DMS79 treated with DMSO at 0.1 percent for 48 hours (cell line): ENCODE data around the gene CYP2B6.
"Not testable (repeated sequence)": the region's sequence is repeated elsewhere in the genome, so short reads cannot be mapped to it uniquely, and the experiment has no call there.

Experiments
- DNase-seq: peaks from one replicate; lab custom pipeline; 2025; lab: John Stamatoyannopoulos, UW

The CYP2B6 gene

GRCh38 chr19:40990972-40991381 lies at the start of gene CYP2B6:
TSS of gene CYP2B6 (plus strand) at chr19:40991282. CDS start at chr19:40991306, 24 bp downstream.
- DNase-seq, result no peak

DNA sequence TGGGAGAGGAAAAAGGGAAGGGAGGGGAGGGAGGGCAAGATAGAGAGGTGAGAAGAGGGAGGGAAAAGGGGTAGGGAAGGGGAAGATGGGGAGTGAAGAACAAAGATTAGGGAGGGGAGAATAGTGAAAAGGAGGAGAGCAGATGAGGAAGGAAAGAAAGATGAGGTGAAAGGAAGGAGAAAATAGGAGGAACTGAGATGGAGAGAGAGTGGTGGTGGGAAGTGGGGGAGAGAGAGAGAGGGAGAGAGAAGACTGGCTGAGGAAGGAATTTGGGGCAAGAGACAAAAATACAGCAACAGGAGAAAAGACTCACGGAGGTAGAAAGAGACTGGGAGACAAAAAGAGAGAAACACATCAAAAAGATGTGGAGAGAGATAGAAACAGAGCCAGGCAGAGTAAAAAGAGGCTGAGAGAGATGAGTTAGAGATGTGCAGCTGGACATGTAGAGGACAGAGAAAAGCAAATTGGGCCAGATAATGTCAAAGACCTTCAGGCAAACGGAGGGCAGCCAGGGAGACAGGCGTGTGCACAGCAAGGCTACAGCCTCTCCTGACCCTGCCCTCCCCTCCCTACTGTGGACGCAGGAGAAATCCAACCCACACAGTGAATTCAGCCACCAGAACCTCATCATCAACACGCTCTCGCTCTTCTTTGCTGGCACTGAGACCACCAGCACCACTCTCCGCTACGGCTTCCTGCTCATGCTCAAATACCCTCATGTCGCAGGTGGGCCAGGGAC lies 49.4 kb upstream of the CYP2B6 start:
- DNase-seq, result no peak

GRCh38 chr19:40945645-40946044 lies 45.4 kb upstream of the CYP2B6 start:
- no peak for DNase-seq

DNA sequence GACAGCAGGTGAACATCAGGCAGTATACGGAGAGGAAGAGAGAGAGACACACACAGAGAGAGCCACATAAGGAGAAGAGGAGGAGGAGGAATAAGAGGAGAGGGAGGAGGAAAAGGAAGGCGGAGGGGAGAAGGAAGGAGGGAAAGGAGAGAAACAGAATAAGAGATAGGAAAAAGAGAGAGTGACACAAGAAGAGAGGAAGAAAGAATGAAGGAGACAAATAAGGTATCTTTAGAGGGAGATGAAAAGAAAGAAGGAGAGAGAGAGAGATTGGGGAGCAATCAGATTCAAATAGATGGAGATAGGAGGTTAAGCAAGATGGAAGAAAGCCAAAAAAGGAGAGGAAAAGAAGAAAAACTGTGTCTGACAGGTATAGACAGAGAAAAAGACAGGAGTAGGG lies 44.0 kb upstream of the CYP2B6 start:
- DNase-seq, result no peak

GRCh38 chr19:40947573-40947972 lies 43.5 kb upstream of the CYP2B6 start:
- no peak for DNase-seq

- no peak for DNase-seq
Observed at GRCh38 chr19:40948580-40949299, 42.3 kb upstream of the CYP2B6 start.

GRCh38 chr19:40954573-40954972 lies 36.5 kb upstream of the CYP2B6 start:
- DNase-seq, result no peak

DNA sequence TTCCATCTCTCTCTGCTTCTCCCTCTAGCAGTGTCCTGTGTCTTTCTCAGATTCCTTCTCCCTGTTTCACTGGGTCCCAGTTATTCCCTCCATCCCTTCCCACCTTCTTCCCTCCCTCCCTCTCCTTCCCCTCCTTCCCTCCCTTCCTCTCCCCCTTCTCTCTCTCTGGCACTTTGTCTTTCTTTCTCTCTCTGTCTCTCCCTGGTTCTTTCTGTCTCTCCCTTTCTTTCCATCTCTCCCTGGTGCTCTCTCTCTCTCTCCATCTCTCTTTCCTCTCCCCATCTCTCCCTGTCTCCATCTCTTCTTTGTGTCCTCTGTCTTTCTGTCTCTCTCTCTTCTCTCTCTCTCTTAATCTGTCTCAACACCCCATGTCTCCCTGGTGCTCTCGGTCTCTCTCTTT lies 31.7 kb upstream of the CYP2B6 start:
- DNase-seq, result no peak

- no peak for DNase-seq
Observed at GRCh38 chr19:40960062-40960685, 30.9 kb upstream of the CYP2B6 start.

GRCh38 chr19:40960780-40961179 lies 30.3 kb upstream of the CYP2B6 start:
- DNase-seq, result no peak

DNA sequence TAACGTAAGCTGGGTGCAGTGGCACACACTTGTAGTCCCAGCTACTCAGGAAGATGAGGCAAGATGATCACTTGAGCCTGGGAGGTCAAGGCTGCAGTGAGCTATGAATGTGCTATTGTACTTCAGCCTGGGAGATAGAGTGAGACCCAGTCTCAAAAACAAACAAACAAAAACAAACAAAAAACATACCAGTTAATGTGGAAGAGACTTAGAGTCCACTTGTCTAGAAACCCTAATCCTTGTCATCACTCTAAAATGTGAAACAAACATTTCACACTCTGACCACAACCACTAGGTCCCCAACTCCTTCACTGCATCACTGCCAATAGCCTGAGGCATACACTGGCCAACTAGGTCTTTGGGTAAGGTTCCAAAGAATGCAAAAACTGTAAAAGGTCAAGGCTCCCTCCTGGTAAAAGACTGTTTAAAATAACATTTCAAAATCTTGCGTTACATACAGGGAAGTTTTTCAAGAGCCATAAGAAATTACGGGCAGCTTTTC lies 28.6 kb upstream of the CYP2B6 start:
- no peak for DNase-seq

- DNase-seq, result not testable (repeated sequence)
Observed at GRCh38 chr19:40964361-40964760, 26.7 kb upstream of the CYP2B6 start.

DNA sequence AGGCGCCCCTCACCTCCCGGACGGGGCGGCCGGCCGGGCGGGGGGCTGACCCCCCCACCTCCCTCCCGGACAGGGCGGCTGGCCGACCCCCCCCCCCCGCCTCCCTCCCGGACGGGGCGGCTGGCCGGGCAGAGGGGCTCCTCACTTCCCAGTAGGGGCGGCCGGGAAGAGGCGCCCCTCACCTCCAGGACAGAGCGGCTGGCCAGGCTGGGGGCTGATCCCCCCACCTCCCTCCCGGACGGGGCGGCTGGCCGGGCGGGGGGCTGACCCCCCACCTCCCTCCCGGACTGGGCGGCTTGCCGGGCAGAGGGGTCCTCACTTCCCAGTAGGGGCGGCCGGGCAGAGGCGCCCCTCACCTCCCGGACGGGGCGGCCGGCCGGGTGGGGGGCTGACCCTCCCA lies 25.7 kb upstream of the CYP2B6 start:
- not testable (repeated sequence) for DNase-seq

GRCh38 chr19:40966591-40966990 lies 24.5 kb upstream of the CYP2B6 start:
- DNase-seq, result not testable (repeated sequence)

DNA sequence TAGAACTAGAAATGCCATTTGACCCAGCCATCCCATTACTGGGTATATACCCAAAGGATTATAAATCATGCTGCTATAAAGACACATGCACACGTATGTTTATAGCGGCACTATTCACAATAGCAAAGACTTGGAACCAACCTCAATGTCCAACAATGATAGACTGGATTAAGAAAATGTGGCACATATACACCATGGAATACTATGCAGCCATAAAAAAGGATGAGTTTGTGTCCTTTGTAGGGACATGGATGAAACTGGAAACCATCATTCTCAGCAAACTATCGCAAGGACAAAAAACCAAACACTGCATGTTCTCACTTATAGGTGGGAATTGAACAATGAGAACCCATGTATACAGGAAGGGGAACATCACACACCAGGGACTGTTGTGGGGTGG lies 23.0 kb upstream of the CYP2B6 start:
- not testable (repeated sequence) for DNase-seq

GRCh38 chr19:40969721-40970120 lies 21.4 kb upstream of the CYP2B6 start:
- DNase-seq, result not testable (repeated sequence)

GRCh38 chr19:40970396-40971345 lies 20.4 kb upstream of the CYP2B6 start:
- DNase-seq, result not testable (repeated sequence)

DNA sequence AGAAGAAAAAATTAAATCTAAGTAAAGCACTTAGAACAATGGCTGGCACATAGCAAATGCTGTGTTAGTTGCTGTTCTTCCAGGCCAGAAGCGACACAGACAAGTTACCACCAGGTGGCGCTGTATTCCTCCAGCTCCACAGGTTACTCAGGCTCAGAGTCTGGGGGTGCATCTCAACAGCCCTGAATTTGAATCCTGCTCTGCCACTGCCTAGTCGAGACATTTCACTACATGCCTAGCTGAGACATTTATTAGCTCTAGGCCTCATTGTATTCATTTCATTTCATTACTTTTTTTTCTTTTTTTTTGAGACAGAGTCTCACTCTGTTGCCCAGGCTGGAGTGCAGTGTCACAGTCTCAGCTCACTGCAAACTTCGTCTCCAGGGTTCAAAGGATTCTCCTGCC lies 16.4 kb upstream of the CYP2B6 start:
- peak; percentile 11 for DNase-seq

DNA sequence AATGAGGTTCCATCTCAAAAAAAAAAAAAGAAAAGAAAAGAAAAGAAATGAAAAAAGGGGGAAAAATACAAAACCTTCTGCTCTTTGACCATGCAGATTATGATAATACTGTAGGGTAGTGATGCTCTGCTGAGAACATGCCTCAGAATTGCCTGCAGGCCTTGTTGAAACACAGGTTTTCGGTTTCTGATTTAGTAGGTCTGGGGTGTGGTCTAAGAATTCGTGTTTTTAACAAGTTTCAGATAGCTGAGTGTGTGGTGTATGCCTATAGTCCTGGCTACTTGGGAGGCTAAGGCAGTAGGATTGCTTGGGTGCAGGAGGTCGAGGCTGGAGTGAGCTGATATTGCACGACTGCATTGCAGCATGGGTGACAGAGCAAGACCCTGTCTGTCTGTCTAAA lies 14.9 kb upstream of the CYP2B6 start:
- no peak for DNase-seq

DNA sequence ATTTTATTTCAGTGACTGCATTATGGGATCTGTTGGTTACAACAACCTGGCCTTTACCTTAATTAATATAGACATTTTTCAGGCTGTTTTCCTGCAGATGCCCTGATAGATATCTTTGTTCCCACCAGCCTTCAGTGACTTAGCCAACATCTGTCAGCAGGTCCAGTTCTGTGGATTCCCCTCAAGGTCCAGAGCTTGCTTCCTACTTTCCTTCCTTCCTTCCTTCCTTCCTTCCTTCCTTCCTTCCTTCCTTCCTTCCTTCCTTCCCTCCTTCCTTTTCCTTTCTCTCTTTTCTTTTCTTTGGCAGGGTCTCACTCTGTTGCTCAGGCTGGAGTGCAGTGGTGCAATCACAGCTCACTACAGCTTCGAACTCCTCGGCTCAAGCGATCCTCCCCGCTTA lies 14.4 kb upstream of the CYP2B6 start:
- no peak for DNase-seq

DNA sequence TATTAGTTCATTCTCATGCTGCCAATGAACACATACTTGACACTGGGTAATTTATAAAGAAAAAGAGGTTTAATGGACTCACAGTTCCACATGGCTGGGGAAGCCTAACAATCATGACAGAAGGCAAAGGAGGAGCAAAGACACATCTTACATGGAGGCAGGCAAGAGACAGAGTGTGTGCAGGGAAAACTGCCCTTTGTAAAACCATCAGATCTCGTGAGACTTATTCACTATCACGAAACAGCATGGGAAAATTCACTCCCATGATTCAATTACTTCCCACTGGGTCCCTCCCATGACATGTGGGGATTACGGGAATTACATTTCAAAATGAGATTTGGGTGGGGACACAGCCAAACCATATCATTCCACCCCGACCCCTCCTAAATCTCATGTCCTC lies 11.3 kb upstream of the CYP2B6 start:
- not testable (repeated sequence) for DNase-seq
